Gastroesophageal sphincter (tissue), 4 donors: Measurements from ENCODE around the gene SPATA46. TPM values are rescaled to one million over a fixed set of nuclear protein-coding genes. Genes with fewer than 3 reads are reported as not detected.

Experiments used
- ATAC-seq: fragments of 150-250 bp; one replicate; pipeline ENCODE4 v1.9.1; 2016; ENCODE audit warnings: mild to moderate bottlenecking, moderate library complexity
- H3K27ac ChIP-seq, 4 donors: fragments of 200-600 bp; sonication (generic) in 3 of 4; 1 replicate in 3 of 4; 2 replicates in 1 of 4; pipeline ENCODE4 v1.5.1; 2016 to 2019
- H3K27me3 ChIP-seq: fragments of 200-600 bp; sonication (generic); one replicate; pipeline ENCODE4 v1.5.1; 2019
- H3K36me3 ChIP-seq, 2 donors: fragments of 200-600 bp; sonication (generic); one replicate each; pipeline ENCODE4 v1.5.1; 2019; ENCODE audit warnings: control low read depth in 1 of 2
- H3K4me1 ChIP-seq, 3 donors: fragments of 200-600 bp; sonication (generic); 1 replicate in 2 of 3; 2 replicates in 1 of 3; pipeline ENCODE4 v1.5.1; 2016 to 2019; ENCODE audit warnings: control low read depth in 2 of 3
- H3K4me3 ChIP-seq, 2 donors: fragments of 200-600 bp; sonication (generic); one replicate each; pipeline ENCODE4 v1.5.1; 2019; ENCODE audit warnings: mild to moderate bottlenecking in 1 of 2, moderate library complexity in 1 of 2
- H3K9me3 ChIP-seq, 3 donors: fragments of 200-600 bp; sonication (generic); one replicate each; pipeline ENCODE4 v1.5.1; 2017 to 2019; ENCODE audit warnings: control low read depth in 2 of 3
- EP300 ChIP-seq: sonication (generic); formaldehyde crosslinking; IDR thresholded peaks from one replicate; pipeline ENCODE4 v1.6.1; 2017; ENCODE audit warnings: antibody characterized with exemption, mild to moderate bottlenecking
- POLR2A ChIP-seq, 2 donors: fragments of 450-650 bp; IDR thresholded peaks; one replicate each; pipeline ENCODE4 v1.6.1; 2017; ENCODE audit warnings: antibody characterized with exemption in 2 of 2, mild to moderate bottlenecking in 2 of 2, moderate library complexity in 1 of 2
- POLR2AphosphoS5 ChIP-seq: sonication (generic); formaldehyde crosslinking; IDR thresholded peaks from one replicate; pipeline ENCODE4 v1.6.1; 2017; ENCODE audit warnings: antibody characterized with exemption
- WGBS, 2 donors: methylation state at CpG; one replicate each; pipeline ENCODE4 v1.1.5; 2018; ENCODE audit warnings: low coverage in 1 of 2; 5-methylcytosine and 5-hydroxymethylcytosine counted together
- total RNA-seq, 4 donors: library from RNA; depleted of rRNA; stranded (reverse); fragments of >200 nt; gene quantifications; one replicate each; pipeline ENCODE4 v1.1.0, GENCODE V29; 2016
- TF ChIP-seq, protein P1 (sequence below), 4 experiments: fragments of 200-600 bp in 2 of 4; fragments of 450-650 bp in 2 of 4; sonication (generic) in 1 of 4; IDR thresholded peaks; one replicate each; pipeline ENCODE4 v1.5.1; 2017 to 2019; ENCODE audit warnings: antibody characterized with exemption in 4 of 4, mild to moderate bottlenecking in 2 of 4, moderate library complexity in 2 of 4

The SPATA46 gene
- total RNA-seq, 4 donors from 2014 or later = not detected

DNA sequence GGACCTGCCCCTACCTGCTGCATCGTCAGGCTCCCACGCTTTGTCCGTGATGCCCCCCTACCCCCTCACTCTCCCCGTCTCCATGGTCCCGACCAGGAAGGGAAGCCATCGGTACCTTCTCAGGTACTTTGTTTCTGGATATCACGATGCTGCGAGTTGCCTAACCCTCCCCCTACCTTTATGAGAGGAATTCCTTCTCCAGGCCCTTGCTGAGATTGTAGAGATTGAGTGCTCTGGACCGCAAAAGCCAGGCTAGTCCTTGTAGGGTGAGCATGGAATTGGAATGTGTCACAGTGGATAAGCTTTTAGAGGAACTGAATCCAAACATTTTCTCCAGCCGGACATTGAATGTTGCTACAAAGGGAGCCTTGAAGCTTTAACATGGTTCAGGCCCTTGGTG is 8.9 kb downstream of the SPATA46 start:
- TF ChIP-seq EP300 (no peak), POLR2A (IDR thresholded peaks at IDR 0.05) (no peak), POLR2AphosphoS5 (no peak)
- TF ChIP-seq, protein P1, sequence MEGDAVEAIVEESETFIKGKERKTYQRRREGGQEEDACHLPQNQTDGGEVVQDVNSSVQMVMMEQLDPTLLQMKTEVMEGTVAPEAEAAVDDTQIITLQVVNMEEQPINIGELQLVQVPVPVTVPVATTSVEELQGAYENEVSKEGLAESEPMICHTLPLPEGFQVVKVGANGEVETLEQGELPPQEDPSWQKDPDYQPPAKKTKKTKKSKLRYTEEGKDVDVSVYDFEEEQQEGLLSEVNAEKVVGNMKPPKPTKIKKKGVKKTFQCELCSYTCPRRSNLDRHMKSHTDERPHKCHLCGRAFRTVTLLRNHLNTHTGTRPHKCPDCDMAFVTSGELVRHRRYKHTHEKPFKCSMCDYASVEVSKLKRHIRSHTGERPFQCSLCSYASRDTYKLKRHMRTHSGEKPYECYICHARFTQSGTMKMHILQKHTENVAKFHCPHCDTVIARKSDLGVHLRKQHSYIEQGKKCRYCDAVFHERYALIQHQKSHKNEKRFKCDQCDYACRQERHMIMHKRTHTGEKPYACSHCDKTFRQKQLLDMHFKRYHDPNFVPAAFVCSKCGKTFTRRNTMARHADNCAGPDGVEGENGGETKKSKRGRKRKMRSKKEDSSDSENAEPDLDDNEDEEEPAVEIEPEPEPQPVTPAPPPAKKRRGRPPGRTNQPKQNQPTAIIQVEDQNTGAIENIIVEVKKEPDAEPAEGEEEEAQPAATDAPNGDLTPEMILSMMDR (IDR thresholded peaks at IDR 0.05) = no peak
- no peak overlapping the region for H3K4me3 ChIP-seq
- ATAC-seq = no peak
- H3K27ac ChIP-seq = no peak overlapping the region
- H3K27me3 ChIP-seq = no peaks in the 10 kb centered on the region
- WGBS, 2 donors = 87 to 90% methylated on average over 8 to 10 of the region's 10 CpGs
- H3K36me3 ChIP-seq = peaks cover 0 to 26% of the 10 kb centered on the region in 2 donors
- H3K9me3 ChIP-seq = no peaks in the 10 kb centered on the region
- H3K4me1 ChIP-seq = no peaks in the 10 kb centered on the region

DNA sequence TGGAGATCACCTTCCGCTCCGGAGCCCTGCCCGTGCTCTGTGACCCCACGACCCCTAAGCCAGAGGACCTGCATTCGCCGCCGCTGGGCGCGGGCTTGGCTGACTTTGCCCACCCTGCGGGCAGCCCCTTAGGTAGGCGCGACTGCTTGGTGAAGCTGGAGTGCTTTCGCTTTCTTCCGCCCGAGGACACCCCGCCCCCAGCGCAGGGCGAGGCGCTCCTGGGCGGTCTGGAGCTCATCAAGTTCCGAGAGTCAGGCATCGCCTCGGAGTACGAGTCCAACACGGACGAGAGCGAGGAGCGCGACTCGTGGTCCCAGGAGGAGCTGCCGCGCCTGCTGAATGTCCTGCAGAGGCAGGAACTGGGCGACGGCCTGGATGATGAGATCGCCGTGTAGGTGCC is 9.6 kb downstream of the SPATA46 start:
- no peak overlapping the region for H3K27ac ChIP-seq
- no peaks in the 10 kb centered on the region for H3K27me3 ChIP-seq
- no peaks in the 10 kb centered on the region for H3K4me1 ChIP-seq
- H3K9me3 ChIP-seq = no peaks in the 10 kb centered on the region
- H3K4me3 ChIP-seq = peak overlapping the region in 1 of 2 donors; percentile 42
- WGBS, 2 donors = 93% methylated on average over 4 of the region's 36 CpGs; no CpG with 5 or more reads in 1 of the 2 donors
- peaks cover 0 to 26% of the 10 kb centered on the region in 2 donors for H3K36me3 ChIP-seq
- no peak for ATAC-seq
- TF ChIP-seq POLR2A (IDR thresholded peaks at IDR 0.05) = no peak
- TF ChIP-seq POLR2AphosphoS5 = no peak
- no peak for TF ChIP-seq EP300
- TF ChIP-seq, protein P1 (IDR thresholded peaks at IDR 0.05) = no peak

DNA sequence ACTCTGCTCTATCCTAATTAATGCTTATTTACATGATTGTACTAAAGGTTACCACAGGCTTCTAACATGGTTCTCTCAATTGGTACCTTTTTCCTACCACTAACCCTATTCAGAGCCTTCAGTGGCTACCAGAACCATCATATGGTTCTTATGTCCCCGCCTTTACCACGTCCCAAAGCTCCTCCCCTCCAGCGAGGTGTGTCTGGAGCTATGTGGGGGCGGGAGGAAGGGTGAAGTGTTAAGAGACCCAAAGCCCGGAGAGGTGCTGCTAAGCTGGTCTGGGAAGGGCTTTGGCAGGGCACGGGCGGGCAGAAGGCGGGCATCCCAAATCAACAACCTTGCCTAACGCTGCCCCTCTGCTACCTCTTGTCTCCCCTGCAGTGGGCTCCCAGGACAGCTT is 10.0 kb downstream of the SPATA46 start:
- H3K27ac ChIP-seq = no peak overlapping the region
- peaks cover 0 to 26% of the 10 kb centered on the region in 2 donors for H3K36me3 ChIP-seq
- 95% methylated on average over 7 of the region's 9 CpGs; no CpG with 5 or more reads in 1 of the 2 donors for WGBS, 2 donors
- no peaks in the 10 kb centered on the region for H3K27me3 ChIP-seq
- no peak for ATAC-seq
- H3K4me3 ChIP-seq = peak overlapping the region in 1 of 2 donors; percentile 42
- no peaks in the 10 kb centered on the region for H3K4me1 ChIP-seq
- TF ChIP-seq POLR2AphosphoS5 = no peak
- TF ChIP-seq, protein P1 (IDR thresholded peaks at IDR 0.05) = no peak
- no peak for TF ChIP-seq POLR2A (IDR thresholded peaks at IDR 0.05)
- TF ChIP-seq EP300 = no peak
- no peaks in the 10 kb centered on the region for H3K9me3 ChIP-seq

DNA sequence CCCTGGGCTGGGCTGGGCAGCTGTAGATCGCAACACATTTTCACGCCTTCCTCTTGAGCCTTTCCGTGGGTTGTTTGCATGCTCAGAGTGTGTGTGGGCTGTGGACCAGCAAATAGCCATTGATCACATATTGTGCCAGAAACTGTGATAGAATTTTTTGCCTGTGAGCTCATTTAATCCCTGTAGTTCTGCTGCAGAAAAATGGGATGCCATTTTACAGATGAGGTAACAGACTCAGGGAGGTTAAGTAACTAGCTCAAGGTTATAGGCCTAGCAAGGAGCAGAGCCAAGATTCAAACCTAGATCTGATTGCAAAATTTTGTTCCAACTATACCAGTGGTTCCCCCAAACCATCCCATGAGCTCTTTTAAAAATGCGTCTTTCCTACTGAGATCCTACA is 10.5 kb downstream of the SPATA46 start:
- H3K27me3 ChIP-seq = no peaks in the 10 kb centered on the region
- H3K4me3 ChIP-seq = no peak overlapping the region
- no peaks in the 10 kb centered on the region for H3K4me1 ChIP-seq
- TF ChIP-seq, protein P1 (IDR thresholded peaks at IDR 0.05) = no peak
- TF ChIP-seq POLR2A (IDR thresholded peaks at IDR 0.05) (no peak), EP300 (no peak)
- no peak overlapping the region for H3K27ac ChIP-seq
- H3K36me3 ChIP-seq = peaks cover 0 to 26% of the 10 kb centered on the region in 2 donors
- H3K9me3 ChIP-seq = no peaks in the 10 kb centered on the region
- 40 to 61% methylated on average over 2 to 3 of the region's 4 CpGs for WGBS, 2 donors
- ATAC-seq = no peak

DNA sequence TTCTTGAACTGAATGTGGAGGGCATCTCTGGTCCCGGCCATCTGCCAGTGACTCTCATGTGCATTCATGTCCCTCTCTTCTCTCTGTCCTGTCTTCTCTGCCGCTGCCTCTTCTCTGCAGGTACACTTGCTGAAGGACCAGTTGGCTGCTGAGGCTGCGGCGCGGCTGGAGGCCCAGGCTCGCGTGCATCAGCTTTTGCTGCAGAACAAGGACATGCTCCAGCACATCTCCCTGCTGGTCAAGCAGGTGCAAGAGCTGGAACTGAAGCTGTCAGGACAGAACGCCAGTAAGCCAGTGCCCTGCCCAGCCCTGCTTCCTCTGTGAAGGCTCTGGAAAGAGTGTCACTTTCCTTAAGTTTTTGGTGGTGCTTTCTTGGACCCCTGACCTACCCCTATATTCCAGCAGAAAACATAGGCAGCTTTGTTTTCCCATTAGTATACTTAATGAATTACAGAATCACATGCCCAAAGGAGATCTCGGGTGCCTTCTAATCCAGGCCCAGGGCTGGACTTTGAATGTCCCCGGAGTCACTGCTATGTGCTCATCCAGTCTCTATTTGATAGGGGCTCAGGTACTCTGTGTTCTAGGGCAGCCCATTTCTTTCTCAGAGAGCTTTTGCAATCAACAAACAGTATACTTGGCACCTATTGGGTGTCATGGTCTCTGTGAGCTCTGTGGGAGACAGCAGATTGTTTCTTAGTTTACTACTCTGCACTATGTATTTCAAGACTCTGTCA is 11.2 kb downstream of the SPATA46 start:
- no peak for ATAC-seq
- WGBS, 2 donors = 89 to 93% methylated on average over 2 to 3 of the region's 10 CpGs
- H3K9me3 ChIP-seq = no peaks in the 10 kb centered on the region
- peaks cover 0 to 30% of the 10 kb centered on the region in 2 donors for H3K36me3 ChIP-seq
- no peak overlapping the region for H3K27ac ChIP-seq
- H3K4me1 ChIP-seq = no peaks in the 10 kb centered on the region
- TF ChIP-seq EP300 (no peak), POLR2A (IDR thresholded peaks at IDR 0.05) (no peak), POLR2AphosphoS5 (no peak)
- TF ChIP-seq, protein P1 (IDR thresholded peaks at IDR 0.05) = no peak
- H3K4me3 ChIP-seq = no peak overlapping the region
- H3K27me3 ChIP-seq = no peaks in the 10 kb centered on the region
